SH-SY5Y (cell line): ENCODE measurements around the gene SPACA4.

Experiments used
- GATA2 ChIP-seq: IDR thresholded peaks from 2 replicates; pipeline ENCODE4 v1.6.1; 2011; ENCODE audit warnings: mild to moderate bottlenecking, low read depth, low read length
- GATA3 ChIP-seq: IDR thresholded peaks from 2 replicates; pipeline ENCODE4 v1.6.1; 2011; ENCODE audit warnings: low read depth, mild to moderate bottlenecking, low read length, moderate library complexity

GRCh38 chr19:48565090-48565489 lies 41.5 kb upstream of the SPACA4 start:
- TF ChIP-seq GATA3: no peak
- TF ChIP-seq GATA2: no peak
